Ovary (tissue), 3 donors: Measurements from ENCODE around the gene KLRK1.
"Not testable (repeated sequence)": the region's sequence is repeated elsewhere in the genome, so short reads cannot be mapped to it uniquely, and the experiment has no call there.

Experiments used
- EP300 ChIP-seq: sonication (generic); formaldehyde crosslinking; IDR thresholded peaks from one replicate; pipeline ENCODE4 v1.6.1; 2017; ENCODE audit warnings: antibody characterized with exemption
- TF ChIP-seq, protein P1 (sequence below), 3 donors: fragments of 450-650 bp in 2 of 3; fragments of 200-600 bp in 1 of 3; IDR thresholded peaks; one replicate each; pipeline versions ENCODE4 v1.5.1 to v1.8.0; 2016 to 2022; ENCODE audit warnings: antibody characterized with exemption in 3 of 3, mild to moderate bottlenecking in 1 of 3
- donor health status: DM: no; HTN: no; CAD: no.

- TF ChIP-seq, protein P1, sequence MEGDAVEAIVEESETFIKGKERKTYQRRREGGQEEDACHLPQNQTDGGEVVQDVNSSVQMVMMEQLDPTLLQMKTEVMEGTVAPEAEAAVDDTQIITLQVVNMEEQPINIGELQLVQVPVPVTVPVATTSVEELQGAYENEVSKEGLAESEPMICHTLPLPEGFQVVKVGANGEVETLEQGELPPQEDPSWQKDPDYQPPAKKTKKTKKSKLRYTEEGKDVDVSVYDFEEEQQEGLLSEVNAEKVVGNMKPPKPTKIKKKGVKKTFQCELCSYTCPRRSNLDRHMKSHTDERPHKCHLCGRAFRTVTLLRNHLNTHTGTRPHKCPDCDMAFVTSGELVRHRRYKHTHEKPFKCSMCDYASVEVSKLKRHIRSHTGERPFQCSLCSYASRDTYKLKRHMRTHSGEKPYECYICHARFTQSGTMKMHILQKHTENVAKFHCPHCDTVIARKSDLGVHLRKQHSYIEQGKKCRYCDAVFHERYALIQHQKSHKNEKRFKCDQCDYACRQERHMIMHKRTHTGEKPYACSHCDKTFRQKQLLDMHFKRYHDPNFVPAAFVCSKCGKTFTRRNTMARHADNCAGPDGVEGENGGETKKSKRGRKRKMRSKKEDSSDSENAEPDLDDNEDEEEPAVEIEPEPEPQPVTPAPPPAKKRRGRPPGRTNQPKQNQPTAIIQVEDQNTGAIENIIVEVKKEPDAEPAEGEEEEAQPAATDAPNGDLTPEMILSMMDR (IDR thresholded peaks at IDR 0.05), result not testable (repeated sequence)
- not testable (repeated sequence) for TF ChIP-seq EP300
Measured at GRCh38 chr12:10394531-10395152, 4.8 kb upstream of the KLRK1 start.
